Amygdala (tissue), 56 donors: ENCODE measurements around the gene LGALS4.
A peak's percentile ranks its signal among the peaks of the same experiment; 100 is the strongest.
"Not testable (repeated sequence)": the region's sequence is repeated elsewhere in the genome, so short reads cannot be mapped to it uniquely, and the experiment has no call there.

Experiments
- DNase-seq, 56 donors: peaks; one replicate each; lab custom pipeline; 2025; lab: John Stamatoyannopoulos, UW

The LGALS4 gene

DNA sequence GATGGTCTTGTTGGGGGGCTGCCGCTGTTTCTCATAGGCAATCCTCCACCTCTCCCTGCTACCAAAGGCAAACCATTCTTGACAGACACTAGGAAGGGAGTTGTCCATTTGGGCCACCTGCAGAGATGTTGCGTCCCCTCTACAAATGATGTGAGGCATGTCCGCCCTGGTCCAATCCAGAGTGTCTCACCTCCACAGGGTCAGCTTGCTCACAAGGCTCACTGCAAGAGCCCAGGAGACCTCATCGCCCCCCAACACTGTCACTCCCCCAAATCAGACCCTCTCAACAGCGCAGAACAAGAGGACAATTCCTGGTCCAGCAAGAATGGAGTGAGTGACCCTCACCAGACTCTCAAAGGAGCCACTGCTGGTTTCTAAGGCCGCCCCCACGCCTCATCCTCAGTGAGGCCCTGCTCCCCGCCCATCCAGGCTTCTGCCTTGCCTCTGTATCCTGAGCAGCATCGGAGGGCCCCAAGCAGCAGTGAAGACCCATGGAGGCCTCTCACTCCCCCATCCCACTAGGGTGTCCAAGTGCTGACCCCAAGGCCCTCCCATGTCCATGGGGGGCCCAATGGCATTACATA lies 30.5 kb upstream of the LGALS4 start:
- no peak for DNase-seq

DNA sequence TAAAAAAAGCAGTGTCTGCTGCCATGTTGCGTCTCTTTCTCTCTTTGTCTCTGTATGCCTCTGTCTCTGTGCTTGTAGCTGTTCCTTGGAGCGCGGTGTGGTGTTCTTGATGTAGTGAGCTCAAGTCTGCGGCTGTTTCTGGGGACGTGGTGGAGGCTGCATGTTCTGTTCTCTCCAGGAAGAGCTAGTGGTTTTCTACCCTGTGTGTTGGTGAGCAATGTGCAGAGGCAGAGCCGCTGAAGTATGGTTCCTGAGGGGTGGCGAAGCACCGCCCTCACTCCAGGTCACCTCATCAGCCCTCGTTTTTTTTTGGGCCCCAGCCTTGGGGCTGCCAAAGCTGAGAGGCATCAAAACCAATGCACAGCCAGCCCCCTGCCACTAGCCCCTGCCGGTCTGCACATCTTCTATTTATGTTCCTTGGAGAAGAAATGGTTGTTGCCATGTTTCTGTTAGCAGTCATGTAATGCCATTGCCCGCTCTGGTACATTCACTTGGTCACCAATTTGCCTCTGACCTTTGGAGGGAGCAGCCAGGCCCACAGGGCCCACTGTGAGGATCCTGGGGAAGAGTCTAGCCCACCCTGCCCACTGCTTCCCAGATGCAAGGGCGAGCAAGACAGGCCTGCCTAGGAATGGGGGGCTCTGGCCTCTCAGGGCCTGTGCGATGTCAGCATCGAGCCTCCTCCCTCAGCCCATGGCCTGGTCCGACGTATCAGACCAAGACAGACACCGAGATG lies 29.9 kb upstream of the LGALS4 start:
- DNase-seq = no peak

DNA sequence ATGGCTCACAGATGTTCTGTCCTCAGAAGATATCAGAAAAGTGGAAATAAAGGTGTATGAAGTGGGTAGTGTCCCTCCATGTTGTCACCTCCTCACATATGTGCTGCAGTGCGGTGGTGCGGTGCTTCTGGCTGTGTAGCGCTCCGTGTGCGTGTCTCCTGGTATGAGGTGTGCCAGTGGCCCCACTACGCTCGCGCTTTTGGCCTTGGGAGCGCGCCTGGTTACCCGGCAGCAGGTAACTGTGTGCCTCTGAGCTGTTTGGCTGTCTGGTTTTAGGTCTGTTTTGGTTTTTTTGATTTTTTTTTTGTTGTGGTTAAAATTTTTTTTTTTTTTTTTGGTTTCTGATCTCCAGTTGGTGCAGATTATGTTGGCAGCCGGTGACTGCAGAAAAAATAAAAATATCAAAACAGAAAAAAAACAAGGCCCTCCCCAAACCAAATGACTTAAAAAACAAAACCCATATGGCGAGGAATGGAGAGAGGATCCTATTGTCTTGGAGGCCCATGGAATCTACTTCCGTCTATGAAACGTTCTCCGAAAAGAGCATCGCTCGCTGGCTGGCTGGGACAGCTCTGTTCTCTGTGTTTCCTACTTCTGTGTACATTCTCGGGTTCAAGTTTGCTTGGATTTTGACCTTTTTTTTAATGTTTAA lies 29.2 kb upstream of the LGALS4 start:
- DNase-seq = no peak

DNA sequence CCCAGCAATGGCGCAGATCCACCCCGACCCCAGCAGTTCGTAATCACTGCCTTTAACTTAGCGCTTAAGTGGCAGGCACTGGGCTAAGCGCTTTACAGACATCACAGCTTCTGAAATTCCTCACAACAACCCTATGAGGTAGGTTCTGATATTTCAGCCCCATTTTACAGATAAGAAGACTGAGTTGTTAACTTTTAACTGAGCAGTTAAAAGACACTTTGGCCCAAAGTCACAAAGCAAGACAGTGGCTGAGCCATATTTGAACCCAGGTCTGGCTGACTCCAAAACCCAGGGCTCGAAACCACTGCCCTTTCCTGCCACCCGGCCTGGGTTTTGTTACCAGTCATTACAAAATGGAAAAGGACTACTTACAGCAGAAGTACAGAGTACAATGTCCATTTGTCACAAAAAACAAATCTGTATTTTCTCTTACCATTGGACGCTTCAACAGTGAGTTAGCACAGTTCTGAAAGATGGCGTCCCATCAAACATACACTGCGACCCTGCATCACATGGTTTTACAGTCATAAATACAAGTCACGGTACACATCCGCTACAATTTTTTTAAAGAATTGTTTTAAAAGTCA lies 28.5 kb upstream of the LGALS4 start:
- DNase-seq = no peak

DNA sequence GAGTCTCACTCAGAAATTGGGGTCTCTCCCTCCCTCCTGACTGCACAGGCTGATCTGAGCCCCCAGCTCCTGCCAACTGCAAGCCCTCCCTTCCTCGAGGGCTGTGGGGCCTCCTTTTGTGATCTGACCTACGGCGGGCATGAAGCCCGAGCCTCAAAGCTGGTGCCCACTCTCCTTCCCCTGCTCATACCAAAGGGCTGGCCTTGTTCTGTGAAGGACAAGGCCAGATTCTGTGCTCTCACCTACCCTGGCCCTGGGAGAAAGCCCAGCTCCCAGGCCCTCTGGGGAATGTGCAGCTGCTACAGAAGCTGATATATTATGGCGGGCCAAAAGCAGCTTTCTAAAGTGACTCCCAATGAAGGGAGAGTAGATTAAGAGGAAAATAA lies 27.8 kb upstream of the LGALS4 start:
- no peak for DNase-seq

DNA sequence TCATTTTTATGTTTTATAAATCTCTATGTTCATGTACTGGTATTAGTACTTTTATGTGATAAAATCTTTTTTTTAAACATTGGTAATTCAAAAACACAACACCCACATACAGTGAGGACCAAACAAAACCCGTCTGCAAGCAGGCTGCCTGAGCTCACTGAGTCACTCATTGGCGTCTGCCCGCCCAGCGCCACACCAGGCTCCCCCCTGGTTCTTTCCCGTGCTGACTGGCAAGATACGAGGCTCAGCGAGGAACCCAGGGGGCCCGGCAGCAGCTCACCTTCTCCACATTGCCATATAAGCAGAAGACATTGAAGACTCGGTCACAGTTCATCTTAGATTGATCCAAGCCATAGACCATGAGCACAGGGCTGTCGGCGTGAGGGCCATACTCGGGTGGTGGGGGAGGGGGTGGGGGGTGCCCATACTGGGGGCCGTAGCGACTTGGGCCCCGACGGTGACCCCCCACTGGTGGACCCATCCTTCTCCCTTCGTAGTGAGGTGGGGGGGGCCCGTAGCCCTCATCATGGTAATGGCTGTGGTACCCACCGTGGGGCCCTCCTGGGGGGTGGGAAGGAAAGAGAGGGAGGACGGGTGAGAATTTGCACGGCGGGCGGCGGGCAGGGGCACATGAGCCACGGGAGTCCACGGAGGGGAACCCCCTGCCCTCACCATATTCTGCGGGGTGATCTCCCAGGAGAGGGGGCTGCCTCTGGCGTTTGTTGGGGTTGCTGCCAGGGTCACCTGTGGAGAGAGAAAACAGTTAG lies 27.3 kb upstream of the LGALS4 start:
- DNase-seq = peak in 2 of 56 donors; percentile 3 to 5

DNA sequence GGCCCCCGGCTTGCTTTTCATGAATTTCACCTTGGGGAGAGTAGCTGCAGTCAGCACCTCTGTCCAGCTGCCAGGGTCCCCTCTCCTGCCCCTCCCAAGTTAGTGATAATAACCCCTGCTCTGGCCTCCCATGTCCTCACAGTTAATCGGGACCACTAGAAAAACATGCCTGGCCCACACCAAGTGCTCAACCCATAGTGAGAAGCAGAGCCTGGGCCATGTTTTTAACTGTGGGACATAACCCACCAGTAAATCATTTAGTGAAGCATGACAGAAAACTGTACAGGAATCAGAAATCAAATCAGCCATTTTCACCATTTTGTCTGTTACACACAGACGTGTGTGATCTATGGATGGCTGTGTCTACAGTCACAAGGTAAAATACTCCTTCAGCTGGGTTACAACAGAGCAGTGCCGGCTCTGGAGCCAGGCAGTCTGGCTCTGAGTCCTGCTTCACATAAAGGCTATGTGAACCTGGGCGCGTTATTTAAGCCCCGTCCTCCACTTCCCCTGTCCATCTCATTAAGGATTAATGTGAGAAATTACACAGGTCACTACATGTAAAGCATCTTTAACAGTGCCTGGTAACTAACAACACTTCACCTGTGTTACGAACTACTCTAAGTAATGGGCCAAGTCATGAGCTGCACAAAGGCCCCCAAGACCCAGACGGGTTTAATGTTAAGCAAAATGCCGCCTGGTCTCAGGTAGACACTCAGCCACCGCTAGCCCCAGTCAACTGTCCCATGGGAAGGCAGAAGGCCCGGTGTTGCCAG lies 26.4 kb upstream of the LGALS4 start:
- DNase-seq = no peak

DNA sequence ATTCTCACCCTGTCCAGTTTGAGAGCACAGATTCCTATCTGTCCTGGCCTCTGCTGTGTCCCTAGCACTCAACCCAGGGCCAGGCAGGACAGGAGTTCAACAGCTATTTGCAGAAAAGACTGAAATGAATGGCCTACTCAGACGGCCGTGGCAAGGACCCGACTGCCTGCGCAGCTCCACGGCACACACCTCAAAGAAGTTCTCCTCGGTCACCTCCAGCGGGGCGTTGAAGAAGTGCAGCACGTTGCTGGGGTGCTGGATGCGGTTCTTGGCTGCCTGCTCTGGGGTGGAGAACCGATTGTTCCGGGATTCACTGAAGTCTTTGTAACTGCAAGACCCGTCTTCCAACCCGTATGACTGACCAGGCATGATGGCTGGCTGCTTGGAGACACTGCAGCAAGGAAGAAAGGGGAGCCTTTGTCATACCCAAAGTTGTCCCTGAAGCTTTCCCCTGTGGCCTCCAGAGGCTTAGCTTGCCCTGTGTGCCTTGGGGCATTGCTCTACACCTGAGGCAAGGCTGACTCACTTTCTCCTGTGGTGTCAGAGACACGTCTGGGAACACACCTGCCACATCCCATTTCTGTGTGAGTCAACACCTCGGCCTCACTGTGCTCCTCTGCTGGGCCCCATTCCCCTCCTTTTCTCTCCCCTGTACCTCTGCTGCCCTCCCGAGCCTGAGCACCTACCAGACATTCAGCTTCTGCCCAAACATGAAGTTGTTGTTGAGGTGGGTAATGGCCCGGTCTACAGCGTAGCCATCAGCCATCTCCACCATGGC lies 25.7 kb upstream of the LGALS4 start:
- DNase-seq = no peak

DNA sequence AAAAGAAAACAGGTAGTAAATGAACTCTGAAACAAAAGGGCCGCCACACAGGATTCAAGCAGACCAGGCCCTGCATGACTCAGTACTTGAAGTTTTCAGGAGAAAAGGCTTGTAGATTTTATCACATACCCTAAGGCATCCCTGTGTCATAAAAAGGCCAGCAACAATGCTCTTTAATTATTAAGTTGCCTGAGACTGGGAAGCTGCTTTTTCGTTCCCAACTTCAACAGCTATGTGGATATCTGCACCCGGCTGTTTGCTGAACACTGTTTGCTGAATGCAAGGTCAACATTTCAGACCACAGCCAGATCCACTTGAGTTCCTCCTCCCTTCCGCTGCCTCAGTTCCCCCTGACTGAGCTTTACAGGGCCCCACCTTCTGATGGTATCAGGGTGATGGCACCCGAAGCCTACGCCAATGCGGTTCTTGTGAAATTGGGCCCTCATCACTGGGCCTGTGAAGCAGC lies 24.9 kb upstream of the LGALS4 start:
- DNase-seq = no peak

DNA sequence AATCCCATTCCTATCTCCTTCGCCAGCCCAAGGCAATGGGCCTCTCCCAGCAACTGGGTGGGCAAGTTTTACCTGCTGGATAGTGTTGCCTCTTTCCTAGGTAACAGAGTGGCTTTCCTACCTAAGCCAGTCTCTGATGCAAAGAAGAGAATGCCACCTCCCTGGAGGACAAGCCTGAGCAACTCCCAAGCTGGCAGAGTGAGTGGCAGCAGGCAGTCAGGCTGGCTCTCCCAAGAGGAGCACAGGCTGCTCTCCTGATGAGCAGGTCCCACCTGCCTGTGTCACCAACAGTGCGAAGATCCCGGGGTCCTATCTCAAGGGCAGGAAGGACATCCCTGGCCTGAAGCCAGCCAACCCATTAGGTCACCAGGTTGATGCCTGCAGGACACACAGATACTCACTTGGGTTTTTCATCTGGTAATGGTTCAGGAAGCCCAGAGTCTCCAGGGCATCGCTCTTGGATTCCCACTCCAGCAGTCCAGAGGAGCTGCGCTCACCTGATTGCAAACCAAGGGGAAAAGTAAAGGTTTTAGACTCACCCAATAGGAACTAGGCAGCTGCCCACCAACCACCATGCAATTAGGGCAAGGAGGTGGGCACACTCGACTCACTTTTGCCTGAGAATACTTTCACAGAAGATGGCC lies 24.4 kb upstream of the LGALS4 start:
- DNase-seq = no peak

DNA sequence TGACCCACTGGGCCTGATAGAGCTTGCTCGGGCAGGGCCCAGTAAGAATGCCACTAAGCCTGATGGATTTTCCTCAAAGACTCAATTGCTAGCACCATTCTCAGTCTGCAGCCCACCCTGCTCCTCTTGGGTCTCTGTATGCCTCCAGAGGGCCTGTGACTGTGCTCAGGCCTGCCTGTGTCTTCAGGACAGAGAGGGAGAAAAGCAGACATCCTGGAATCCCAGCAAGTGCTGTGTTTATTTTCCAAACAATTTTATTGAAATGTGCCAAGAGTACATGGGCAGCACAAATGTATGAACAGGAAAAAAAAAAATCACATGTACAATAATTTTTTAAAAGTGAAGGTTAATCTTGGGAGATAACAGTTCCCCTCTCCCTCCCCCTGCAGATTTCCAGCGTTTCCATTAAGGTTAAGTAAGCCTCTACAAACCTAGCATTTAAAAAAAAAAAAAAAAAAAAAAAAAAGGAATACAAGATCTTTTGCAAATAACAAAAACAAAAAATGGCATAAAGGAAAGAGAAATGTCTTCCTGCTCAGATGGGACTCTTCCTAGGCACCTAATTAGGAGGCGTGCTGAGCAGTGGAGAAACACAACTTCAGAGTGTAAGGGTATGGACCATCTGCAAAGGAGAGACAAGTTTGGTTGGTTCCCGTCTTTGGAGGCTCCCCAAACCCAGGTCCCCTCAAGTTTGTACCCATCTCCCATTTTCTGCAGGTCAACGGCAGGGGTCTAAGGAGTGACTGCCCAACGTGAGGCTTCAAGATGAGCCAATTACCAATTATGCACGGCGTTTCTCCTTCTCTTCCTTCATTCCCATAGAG lies 23.6 kb upstream of the LGALS4 start:
- DNase-seq = no peak

DNA sequence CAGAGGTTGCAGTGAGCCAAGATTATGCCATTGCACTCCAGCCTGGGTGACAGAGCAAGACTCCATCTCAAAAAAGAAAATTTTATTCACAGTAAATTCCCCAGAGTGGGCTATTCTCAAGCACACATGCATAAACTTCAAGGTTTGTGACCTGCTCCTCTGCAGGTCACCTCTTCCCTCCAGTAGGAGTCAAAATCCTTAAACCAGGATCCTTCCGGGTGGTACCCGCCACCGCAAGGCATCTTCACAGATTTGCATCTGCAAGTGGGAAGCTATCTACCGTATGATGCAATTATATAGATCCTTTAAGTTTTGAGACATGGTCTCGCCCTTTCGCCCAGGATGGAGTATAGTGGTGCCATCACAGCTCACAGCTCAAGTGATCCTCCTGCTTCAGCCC lies 21.8 kb upstream of the LGALS4 start:
- no peak for DNase-seq

DNA sequence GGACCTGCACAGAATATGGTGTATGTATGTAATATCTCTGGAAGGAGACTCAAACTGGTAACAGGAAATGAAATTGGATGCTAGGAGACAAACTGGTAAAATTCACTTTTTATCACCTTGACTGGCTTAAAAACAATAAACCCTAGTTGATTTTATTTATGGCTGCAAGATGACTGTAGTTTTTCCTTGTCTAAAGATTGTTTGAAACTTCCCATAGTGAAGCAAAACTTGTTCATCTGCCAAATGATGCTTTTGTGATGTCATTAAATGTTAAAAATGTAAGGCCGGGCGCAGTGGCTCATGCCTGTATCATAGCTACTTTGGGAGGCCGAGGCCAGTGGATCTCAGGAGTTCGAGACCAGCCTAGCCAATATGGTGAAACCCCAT lies 21.4 kb upstream of the LGALS4 start:
- no peak for DNase-seq

DNA sequence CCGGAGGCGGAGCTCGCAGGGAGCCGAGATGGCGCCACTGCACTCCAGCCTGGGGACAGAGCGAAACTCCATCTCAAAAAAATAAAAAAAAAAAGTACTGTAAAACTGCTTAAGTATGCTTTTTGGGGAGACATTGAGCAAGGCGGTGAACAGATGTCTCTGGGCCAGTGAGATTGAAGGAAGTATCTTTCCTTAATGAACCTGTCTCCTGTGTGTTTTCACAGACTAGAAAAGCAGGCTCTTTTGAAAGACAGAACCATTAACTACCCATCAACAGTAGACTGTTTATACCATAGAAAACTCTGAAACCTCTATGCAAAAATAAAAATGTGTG lies 20.3 kb upstream of the LGALS4 start:
- DNase-seq = no peak

DNA sequence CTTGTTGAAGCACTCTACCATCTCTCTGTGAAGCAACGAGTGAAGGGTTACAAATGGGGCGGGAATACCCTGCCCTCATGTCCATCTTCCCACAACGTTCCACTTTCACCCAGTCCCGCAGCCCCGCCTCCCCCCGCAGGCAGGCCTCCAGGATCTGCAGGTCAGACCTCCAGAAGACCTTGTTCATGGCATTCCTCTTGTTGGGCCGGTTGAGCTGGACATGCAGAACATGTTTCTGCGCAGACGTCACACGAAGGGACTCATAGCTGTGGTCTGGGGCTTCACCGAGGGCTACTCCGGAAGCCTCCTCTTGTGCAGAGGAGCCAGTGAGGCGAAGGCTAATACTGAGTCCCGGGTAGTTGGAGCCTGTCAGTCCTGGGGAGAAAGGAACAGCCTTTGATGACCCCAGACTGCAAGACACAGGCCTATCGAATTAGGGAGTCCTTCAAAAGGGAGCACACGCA lies 18.4 kb upstream of the LGALS4 start:
- peak in 26 of 56 donors; percentile 16 to 70 (median 38) for DNase-seq

DNA sequence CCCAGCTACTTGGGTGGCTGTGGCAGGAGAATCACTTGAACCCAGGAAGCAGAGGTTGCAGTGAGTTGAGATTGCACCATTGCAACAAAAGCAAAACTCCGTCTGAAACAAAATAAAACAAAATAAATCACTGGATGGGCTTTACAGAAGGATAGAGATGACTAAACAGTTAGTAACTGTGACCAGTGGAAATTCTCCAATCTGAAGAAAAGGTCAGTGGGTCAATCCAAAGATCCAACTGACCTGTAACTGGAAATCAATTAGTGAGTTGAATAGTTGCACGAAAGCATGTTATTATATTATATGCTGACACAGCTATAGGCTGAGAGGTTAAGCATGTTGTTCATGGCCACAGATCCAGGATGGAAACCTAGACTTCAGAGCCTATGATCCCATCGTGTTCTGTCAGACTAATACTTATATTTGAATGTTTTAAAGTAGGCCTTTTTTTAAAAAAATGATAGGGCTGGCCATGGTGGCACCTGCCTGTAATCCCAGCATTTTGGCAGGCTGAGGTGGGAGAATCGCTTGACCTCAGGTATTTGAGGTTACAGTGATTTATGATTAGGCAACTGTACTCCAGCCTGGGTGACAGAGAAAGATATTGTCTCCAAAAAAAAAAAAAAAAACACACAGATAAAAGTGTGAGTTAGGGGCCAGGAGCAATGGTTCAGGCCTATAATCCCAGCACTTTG lies 17.4 kb upstream of the LGALS4 start:
- no peak for DNase-seq

DNA sequence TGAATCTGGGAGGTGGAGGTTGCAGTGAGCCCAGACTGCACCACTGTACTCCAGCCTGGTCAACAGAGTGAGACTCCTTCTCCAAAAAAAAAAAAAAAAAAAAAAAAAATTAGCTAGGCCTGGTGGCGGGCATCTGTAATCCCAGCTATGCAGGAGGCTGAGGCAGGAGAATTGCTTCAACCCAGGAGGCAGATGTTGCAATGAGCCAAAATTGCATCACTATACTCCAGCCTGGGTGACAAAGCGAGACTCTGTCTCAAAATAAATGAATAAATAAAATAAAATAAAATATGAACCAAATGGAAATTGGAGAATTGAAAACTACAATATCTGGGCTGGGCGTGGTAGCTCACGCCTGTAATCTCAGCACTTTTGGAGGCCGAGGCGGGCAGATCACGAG lies 16.5 kb upstream of the LGALS4 start:
- DNase-seq = not testable (repeated sequence)
